C1 segment of cervical spinal cord (tissue), 14 donors: ENCODE results near the gene SOCS3.

ENCODE experiments used
- DNase-seq, 14 donors: peaks; one replicate each; lab custom pipeline; 2025; lab: John Stamatoyannopoulos, UW

Gene SOCS3

DNA sequence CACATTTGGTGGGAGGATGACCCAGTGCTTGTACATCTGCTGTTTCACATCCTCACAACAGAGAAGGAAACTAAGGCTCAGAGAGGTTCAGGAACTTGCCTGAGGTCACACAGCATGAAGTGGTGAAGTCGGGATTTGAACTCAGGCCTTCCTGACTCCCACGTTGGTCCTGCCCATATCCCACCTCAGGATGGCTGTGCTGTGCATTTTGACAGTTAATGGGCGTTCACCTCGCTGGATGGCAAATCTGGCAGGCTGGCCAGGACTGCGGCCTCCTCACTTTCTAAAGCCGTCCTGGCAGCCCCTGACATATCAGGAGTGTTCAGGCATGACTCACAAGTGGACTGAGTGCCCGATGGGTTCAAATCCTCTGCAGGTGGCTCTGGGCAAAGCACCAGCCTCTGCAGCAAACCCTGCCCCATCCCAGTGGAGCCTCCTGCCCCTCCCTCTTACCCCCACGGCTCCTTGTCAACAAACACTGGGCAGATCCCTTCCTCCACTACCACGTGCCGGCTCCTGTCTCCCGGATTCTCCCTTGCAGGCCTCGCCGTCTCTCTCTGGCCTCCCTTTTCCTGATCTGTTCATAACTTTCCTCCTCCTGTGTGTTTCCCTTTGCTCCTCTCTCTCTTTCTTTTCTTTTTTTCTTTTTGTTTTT, 29.2 kb downstream of the SOCS3 start:
- peak in 1 of 14 donors; percentile 45 for DNase-seq

DNA sequence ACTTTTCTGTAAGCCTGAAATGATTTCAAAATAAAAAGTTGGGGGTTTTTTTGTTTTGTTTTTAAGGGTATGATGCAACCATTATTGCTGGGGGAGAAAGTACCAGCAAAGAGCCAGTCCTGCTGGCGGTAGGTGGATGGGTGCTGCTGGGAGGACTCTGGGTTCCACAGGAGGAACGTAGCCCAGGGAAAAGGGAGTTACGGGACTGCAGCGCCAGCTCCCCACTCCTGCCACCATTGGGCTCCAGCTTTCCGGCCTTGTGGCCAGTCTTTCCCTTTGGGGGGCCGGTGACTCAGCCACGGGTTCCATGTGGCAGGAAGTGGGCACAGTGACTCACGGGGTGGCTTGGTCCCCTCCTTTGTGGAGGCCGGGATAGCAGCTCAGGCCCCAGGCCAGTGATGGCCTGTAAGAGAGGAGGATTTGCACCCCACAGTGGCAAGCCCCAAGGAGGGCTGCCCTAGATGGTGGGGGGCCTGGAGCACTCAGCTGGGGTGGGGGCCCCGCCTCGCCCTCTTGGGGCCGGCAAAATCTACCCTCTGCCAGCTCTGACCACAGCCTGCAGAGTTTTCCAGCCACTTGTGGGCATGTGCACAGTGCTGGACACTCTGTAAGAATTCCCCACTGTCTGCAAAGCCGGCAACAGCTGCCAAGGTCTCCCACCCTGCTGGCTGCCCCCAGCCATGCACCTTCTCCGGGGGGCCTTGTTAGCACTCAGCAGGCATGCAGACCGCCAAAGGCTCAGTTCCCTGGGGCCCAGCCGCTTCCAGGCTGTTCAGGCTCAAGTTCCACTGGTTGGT, 30.4 kb downstream of the SOCS3 start:
- DNase-seq = peak in 1 of 14 donors; percentile 79

DNA sequence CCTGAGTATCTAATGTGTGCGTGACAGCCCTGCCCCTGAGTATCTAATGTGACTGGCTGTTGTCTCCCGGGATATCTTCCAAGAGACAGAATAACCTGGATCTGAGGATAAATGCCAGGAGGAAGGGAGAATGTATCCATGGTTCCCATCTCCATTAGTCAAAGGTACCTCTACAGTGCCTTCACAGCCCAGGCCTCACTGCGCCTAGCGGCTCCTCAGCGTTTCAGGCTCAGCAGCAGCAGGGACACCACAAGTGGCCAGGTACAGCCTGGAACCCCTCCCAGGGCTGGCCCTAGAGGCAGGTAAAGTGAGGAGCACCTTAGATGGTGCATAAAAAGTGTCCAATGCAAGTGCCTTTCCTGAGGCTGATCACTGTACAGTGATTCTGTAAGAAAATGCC, 32.0 kb downstream of the SOCS3 start:
- DNase-seq = no peak

DNA sequence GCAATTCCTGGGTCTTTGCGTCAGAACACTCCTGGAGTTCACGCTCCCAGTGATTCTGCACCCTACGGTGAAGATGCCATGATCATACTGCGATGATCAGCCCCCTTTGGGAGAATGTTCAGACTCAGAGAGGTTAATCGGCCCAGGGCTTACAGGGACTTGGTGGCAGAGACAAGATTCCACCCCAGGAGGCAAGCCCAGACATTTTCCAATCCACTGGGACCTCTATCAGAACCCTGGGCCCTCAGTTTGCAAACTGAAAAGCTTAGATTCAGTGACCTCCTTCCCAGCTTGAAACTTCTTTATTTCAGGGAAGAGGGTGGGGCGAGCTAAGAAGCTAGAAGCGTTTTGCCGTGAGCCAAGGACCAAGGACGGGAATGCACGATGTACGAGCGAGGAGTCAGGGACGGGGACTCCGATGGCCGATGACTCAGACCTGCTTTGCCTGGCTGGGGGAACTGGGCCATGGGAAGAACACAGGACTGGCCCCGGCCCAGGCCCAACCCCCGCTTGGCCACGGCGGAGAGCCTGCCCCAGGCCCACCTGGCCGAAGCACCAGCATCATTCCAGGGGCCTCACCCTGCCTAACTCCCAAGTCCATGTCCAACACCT, 34.7 kb downstream of the SOCS3 start:
- peak in 1 of 14 donors; percentile 70 for DNase-seq

DNA sequence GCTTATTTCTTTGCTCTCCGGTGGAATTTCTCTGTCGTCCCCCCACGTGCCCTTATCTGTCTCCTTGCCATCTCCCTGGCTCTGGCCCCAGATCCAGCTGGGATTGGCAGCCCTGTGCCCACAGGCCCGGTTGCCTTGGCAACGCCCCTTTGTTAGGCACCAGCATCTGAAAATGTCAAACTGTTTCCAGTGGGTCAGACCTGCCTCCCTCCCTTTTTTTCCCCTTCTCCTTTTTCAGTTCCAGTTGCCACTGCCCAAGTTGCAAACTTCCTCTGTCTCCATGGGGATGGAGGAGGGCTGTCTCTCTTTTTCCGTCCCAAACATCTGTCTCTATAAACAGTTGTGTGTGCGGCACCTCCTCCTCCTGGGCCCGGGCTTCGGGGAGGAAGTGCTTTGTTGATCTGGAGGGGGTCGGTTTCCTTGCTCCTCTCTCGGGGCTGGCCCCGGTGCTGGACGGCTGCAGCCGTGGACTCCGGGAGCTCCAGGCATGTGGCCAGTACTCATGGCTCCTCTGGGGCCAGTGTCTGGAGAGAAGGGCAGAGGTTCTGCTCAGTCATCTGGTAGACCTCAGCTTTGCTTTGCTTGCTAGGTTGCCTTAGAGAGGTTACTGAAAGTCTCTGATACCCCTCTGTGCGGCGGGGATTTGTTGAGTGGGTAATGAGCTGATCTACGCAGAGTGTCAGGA, 35.3 kb downstream of the SOCS3 start:
- peak in 9 of 14 donors; percentile 28 to 71 (median 57) for DNase-seq

DNA sequence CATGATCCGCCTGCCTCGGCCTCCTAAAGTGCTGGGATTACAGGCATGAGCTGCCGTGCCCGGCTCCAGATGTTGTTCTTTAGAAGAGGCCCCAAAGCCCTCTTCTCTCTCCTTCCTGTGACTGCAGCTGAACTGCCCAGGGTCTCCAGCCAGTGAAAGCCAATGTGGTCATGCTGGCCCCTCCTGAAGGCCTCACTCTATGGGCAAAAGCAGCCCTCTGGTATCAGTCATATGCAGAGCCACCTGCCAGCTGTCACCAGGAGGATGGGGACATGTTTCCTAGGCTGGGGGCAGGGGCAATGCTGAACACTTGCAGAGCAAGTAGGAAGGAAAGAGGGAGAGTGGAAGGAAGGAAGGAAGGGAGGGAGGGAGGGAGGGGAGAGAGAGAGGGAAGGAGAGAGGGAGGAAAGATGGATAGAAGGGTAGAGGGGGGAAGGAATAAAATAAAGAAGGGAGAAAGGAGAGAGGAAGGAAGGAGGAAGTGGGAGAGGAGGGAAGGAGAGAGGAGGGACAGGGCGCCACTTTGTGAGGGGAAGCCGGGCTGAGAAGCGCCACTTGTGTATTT, 36.0 kb downstream of the SOCS3 start:
- DNase-seq = no peak

DNA sequence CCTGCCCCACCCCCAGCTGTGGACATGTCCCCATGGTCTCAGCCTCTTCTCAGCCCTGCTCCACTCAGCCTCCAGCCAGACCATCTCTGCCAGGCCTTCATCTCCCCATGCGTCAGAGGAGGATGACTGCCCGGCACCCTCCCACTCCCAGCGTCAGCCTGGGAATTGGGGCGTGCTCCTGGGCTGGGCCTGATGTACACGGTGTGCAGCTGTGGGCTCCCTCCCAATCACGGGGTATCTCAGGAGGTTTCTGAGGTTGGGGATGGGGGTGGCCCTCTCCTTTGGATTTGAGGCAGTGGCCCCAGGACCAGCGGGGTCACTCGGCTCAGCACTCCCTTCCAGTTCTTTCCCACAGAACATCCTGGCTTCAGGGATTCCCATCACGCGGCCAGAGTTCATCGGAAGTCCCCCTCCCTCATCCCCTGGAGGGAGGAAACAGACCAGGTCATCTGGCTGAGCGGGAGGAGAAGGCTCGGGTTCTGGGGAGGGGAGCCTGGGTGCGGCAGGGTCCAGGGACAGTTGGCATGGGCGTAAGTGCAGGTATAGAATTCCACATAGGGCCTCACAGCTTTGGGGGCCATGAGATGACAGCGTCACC, 36.9 kb downstream of the SOCS3 start:
- DNase-seq = no peak

DNA sequence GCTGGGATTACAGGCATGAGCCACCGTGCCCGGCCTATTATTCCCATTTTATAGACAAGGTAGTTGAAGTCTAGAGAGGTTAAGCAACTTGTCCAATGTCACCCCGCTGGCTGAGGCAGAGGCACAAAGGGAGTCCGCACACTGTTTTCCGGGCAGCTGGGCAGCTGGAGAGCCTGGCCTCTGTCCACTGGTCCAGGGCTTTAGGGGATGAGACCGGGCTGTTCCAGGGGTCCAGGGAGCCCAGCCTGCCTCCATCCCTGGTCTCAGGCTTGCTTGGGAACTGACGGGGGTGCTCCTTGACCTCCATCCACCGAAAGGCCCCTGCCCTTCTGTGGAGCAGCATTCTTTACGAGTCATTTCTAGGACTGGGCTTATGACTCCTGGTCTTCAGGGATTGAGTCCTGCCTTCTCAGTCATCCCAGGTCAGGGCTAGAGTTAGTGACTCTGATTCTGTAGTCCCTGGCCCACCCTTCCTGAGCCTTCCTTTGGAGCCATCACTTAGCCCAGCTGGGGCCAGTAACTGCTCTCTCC, 37.5 kb downstream of the SOCS3 start:
- no peak for DNase-seq

DNA sequence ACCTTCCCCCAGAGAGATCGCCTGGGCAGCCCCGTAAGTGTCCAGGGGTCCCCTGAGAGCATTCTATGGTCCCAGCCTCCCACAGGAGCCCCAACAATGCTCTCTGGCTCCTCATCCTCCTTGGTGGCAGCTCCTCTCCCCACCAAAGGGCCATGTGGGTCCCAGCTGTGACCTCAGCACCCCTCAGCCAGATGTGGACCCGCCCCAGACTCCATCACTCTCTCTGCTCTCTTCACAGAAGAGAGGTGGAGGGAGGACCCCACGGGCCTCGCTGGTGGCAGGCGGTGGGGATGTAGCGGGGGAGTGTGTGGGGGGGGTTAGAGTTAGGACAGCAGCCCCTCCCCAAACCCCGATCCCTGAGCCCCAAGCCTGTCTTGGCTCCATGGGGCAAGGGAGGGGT, 41.0 kb downstream of the SOCS3 start:
- no peak for DNase-seq

DNA sequence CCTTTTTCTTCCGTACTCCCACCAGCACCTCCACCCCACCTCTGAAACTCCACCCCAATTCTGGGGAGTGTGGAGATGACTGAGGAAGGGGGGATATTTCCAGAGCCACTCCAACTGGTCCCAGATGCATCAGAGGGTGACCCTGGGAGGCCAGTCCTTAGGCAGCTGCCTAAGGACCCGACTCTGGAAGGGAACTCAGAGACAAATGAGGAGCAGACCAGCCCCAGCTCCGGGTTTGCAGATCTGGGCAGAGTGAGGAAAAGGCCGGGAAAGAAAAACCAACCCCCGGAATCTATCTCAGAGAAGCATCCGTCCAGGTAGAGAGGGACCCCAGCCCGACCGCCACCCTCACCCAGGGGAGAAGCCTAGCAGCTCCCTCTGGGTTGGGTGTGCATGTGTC, 41.5 kb downstream of the SOCS3 start:
- DNase-seq = no peak

DNA sequence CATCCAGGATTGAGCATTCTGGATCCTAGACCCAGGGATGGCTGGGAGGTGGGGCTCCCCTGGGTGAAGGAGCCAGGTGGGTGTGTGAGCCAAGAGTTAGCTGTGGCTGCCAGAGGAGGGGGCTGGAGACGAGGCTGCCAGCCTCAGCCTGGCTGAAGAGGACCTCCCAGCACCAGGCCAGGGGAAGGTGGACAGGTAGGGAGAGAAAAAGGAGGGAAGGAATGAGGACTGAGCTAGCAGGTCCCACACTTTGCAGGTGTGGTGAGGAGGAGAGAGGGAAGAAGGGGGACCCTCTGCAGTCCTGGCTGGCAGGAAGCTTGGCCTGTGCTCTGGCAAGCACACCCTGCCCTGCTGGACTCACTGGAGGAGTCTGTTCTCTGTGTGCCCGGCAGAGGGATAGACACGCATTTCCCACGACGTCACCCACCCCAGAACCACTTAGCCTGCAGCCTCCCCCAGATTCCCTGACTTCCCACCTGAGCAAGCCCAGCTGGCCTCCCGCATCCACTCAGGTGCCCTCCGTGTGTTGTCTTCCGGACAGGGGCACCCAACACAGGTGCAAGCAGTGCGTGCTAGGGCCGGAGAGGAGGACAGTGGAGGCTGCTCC, 42.0 kb downstream of the SOCS3 start:
- DNase-seq = no peak

DNA sequence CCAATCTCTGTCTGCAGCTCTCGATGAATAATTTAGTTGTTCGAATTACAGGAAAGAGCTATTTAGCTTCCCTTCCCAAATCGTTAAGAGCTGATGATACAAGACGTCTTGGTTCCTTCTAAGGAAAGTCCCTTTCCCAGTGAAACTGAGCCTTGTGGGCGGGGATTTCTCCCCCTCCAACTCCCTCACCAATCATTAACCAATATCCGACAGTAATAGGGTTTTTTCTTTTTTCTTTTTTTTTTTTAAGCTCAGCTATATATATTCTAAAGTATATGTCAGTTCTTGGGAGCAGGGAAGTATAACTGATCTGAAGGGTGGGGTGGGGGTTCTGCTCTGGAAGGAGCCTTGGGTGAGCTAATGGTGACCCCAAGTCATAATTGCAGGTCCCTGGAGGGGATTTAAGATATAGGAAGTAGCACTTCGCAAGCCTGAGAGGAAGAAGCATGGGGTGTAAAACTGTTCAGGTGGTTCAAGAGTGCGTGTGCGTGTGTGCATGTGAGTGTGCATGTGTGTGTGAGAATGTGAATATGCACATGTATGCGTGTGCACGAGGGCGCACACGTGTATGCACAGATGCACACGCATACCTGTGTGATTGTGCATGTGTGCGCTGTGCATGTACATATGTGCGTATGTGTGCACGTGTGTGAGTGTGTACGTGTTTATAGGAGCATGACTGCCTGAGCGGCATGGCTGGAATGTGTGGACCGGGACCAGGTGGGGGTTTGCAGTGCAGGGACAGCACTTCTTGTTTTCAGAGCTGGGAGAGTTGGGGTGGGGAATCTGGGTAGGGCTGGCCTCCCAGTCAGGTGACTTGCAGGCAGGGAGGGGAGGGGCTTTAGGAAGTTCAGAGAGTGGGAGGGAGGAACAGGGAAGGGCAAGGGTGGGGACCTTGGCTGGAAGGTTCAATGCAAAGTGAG, 42.7 kb downstream of the SOCS3 start:
- DNase-seq = no peak

DNA sequence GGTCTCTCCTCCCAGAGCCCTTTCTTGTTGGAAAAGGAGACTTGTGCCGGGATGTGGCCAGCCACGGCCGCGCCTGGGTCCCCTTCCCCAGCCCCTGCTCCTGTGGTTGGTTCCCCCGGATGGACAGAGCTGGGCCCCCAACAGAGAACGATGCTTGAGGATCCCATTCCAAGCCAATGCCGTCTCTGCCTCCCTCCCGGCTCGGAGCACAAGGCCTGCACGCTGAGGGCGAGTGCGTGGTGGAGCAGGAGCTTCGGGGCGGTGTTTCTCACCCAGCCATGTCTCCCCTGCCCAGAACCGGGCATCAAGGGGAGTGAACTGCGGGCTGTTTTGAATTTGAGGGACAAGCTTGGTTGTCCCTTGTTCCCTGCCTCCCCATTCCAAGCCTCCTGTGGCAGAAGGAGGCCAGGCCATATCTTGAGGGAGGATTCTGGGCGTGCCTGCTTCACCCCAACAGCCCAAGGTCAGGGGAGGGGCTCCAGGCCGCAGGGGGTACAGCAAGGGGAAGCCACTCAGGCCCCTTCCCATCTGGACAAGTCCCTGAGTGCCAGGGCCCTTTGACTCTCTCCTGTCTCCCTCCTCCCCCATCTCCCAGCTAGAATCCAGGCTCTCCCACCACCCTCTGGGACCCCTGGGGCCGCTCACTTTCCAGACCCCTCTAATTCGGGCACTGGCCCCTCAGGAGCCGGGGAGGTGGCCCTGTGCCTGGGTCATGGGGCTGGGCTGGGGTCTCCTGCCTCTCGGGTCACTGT, 43.6 kb downstream of the SOCS3 start:
- DNase-seq = no peak

DNA sequence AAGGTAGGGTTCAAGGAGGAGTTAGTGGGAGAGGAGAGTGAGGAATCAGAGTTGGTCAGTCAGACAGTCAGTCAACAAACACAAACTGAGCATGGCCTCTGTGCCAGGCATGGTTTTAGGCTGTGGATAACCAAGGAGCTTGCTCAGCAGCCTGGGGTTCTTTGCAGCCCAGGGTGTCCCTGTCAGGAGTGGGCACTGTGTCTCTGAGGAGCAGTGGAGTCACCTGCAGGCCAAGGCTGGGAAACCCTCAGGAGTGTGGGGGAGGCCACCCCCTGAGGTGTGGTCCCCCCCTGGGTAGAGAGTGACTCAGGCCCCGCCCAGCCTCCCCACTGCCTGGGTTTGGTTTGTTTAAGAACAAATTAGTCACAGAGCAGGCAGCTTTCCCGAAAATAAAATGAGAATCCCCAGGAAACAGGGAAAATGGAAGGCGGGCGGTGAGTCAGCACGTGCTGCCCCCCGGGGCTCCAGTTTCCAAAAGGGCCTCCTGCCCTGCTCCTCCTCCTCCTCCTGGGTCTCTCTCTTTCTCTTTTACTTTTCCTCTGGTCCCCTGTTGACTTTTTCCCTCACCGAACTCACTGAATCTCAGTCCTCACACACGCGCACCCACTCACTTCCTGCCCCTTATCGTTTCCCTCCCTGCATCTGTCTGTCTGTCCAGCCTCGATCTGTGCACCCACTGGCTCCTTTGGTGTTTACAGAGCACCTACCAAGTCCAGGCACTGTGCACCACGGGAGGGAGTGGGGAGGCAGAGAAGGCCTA, 44.3 kb downstream of the SOCS3 start:
- DNase-seq = peak in 1 of 14 donors; percentile 69

DNA sequence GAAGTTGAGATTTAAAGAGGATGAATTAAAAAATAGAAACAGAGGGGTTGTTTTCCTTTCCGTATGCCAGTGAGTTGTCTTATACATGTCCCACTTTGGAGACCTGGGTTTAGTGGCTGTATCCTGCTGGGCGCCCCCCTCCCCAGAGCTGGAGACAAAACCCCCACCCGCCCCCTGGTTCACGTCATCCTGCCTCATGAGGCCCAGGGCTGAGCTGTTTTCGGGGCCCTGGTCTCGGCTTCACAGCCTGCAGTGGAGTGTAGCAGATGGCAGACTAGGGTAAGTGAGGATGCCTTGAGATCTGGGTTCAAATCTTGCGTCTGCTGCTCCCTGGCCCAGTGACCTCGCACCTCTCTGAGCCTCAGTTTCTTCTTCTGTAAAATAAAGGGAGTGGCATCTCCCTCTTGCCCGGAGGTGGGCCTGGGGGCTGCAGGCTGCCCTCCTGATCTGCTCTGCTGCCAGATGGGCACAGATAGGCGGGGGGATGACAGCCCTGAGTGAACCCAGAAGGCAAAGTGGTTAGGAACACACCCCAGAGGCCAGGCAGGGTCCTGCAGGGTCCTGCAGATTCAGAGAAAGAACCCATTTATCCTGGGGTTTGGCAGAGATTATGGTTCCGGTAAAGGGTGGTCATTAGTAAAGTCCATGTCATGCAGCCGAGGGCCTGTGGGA, 45.1 kb downstream of the SOCS3 start:
- no peak for DNase-seq

DNA sequence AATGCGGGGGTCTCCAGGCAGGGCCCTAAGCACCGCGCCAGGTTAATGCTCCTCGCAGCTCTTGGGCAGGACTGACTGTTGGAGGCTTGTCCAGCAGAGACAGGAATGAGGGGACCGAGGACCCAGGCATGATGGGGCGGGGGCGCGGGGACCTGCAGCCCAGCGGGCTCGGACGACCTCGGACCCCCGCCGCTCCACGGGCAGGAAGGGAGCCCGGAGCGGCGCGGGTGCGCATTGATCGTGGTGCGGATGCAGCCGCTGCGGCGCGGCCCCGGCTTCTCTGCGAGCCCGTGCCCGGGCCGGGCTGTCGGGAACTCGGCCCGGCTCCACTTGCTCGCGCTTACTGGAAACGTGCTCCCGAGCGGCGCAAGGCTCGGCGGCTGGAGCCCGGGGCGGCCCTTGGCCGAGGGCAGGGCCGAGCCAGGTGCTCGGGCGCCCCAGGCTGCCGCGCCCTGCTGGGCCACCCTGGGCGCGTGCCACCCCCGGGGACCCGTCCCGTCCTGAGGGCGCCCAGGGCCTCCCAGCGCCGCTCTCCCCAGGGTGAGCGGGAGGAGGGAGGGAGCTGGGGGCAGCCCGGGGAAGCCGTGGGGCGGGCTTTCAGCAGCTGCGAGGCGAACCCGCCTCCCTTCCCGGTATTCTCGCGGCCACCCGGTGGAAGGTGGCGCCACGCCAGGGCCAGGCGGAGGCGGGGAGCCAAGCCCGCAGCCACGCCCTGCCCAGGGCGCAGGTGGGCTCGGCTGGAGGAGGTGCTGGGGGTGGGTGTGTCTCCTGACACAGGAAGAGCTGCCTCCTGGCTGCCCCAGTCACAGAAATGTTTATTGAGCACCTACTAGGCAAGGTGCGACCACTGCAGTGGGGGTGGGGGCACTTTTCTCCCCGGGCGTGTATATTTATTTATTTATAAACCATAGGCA, 45.9 kb downstream of the SOCS3 start:
- DNase-seq = peak in 2 of 14 donors; percentile 6 to 71
